H1 (cell line): ENCODE measurements around the gene SFT2D1. TPM values are rescaled to one million over a fixed set of nuclear protein-coding genes. Genes with fewer than 3 reads are reported as not detected.

Experiments used
- CTCF ChIA-PET: fragments of 300-600 bp; sonication (Branson Sonifier 250); formaldehyde crosslinking; loops from one replicate; lab custom pipeline; 2021; ENCODE audit not compliant: partially characterized antibody; lab: Charles Lee
- POLR2A ChIA-PET: fragments of 300-600 bp; sonication (Branson Sonifier 250); formaldehyde crosslinking; loops from one replicate; lab custom pipeline; 2021; ENCODE audit warnings: inconsistent platforms; ENCODE audit not compliant: partially characterized antibody; lab: Charles Lee
- DNase-seq, 2 experiments: peaks; one replicate each; pipeline versions ENCODE4 v3.0.0 to v3.0.0-alpha.2; 2010 to 2022; ENCODE audit warnings: low spot score in 2 of 2, low read depth in 1 of 2, mixed read lengths in 1 of 2
- FAIRE-seq: peaks from 2 replicates; lab custom pipeline; 2011; peaks lifted over from hg19 to GRCh38; lab: Jason Lieb, UNC
- H2AFZ ChIP-seq: 2 replicates; pipeline ENCODE4 v1.8.1; 2012; ENCODE audit warnings: low read length, inconsistent platforms
- H2AK5ac ChIP-seq: 2 replicates; pipeline ENCODE4 v1.6.1; 2013; ENCODE audit warnings: low read depth, low read length
- H2BK120ac ChIP-seq: replicated peaks from 2 replicates; pipeline ENCODE3; 2013; ENCODE audit warnings: low read depth, low read length, inconsistent platforms
- H2BK12ac ChIP-seq: 2 replicates; pipeline ENCODE4 v1.6.1; 2013; ENCODE audit warnings: low read depth, low read length
- H2BK15ac ChIP-seq: 2 replicates; pipeline ENCODE4 v1.6.1; 2013; ENCODE audit warnings: low read length
- H2BK20ac ChIP-seq: 2 replicates; pipeline ENCODE4 v1.6.1; 2013; ENCODE audit warnings: low read length
- H2BK5ac ChIP-seq: 2 replicates; pipeline ENCODE4 v1.6.1; 2013; ENCODE audit warnings: low read depth, low read length
- H3K14ac ChIP-seq: 2 replicates; pipeline ENCODE4 v1.6.1; 2013; ENCODE audit warnings: inconsistent platforms; ENCODE audit not compliant: insufficient read length
- H3K18ac ChIP-seq: 2 replicates; pipeline ENCODE4 v1.6.1; 2013; ENCODE audit warnings: low read length; ENCODE audit errors: extremely low read depth
- H3K23ac ChIP-seq: 2 replicates; pipeline ENCODE4 v1.6.1; 2013; ENCODE audit warnings: inconsistent platforms; ENCODE audit not compliant: insufficient read length
- H3K23me2 ChIP-seq: 2 replicates; pipeline ENCODE4 v1.6.1; 2013; ENCODE audit warnings: low read depth, low read length
- H3K27ac ChIP-seq: 2 replicates; pipeline ENCODE4 v1.6.1; 2011; ENCODE audit warnings: low read depth, low read length, inconsistent platforms
- H3K27me3 ChIP-seq, 4 experiments: replicated peaks in 1 of 4; 1 replicate in 1 of 4; 2 replicates in 3 of 4; pipeline versions ENCODE4 v1.6.1 to v1.8.1; 2011 to 2013; ENCODE audit warnings: low read length in 3 of 4, mild to moderate bottlenecking in 3 of 4, inconsistent platforms in 2 of 4, mixed read lengths in 2 of 4, moderate library complexity in 1 of 4; ENCODE audit not compliant: control insufficient read depth in 3 of 4, insufficient read depth in 3 of 4; ENCODE audit errors: extremely low read depth in 1 of 4
- H3K36me3 ChIP-seq, 4 experiments: 2 replicates each; pipeline versions ENCODE4 v1.6.1 to v1.8.1; 2011 to 2013; ENCODE audit warnings: mild to moderate bottlenecking in 4 of 4, low read length in 3 of 4, moderate library complexity in 2 of 4, control low read depth in 1 of 4, inconsistent platforms in 1 of 4; ENCODE audit not compliant: insufficient read depth in 4 of 4, control insufficient read depth in 2 of 4
- H3K4ac ChIP-seq: replicated peaks from 2 replicates; pipeline ENCODE3; 2013; ENCODE audit warnings: low read length, low read depth, mixed read lengths, inconsistent platforms; ENCODE audit not compliant: insufficient read length
- H3K4me1 ChIP-seq, 4 experiments: replicated peaks in 1 of 4; 1 replicate in 1 of 4; 2 replicates in 3 of 4; pipeline versions ENCODE4 v1.6.1 to v1.8.1; 2011 to 2013; ENCODE audit warnings: low read length in 3 of 4, inconsistent platforms in 2 of 4, mixed read lengths in 1 of 4; ENCODE audit not compliant: insufficient read depth in 4 of 4, control insufficient read depth in 3 of 4
- H3K4me2 ChIP-seq, 2 experiments: 2 replicates each; pipeline versions ENCODE4 v1.6.1 to v1.8.1; 2011 to 2013; ENCODE audit warnings: low read depth in 2 of 2, low read length in 2 of 2, control low read depth in 1 of 2, inconsistent platforms in 1 of 2, mild to moderate bottlenecking in 1 of 2; ENCODE audit not compliant: insufficient read depth in 1 of 2
- H3K4me3 ChIP-seq, 4 experiments: fragments of 200-600, 300-600 bp in 1 of 4; sonication (generic), shearing (Covaris generic), sonication (Bioruptor Twin) in 1 of 4; 2 replicates each; pipeline versions ENCODE4 v1.5.1 to v1.8.1; 2011 to 2016; ENCODE audit warnings: low read length in 4 of 4, low read depth in 3 of 4, control low read depth in 2 of 4, inconsistent platforms in 2 of 4, mild to moderate bottlenecking in 2 of 4, mixed read lengths in 1 of 4, moderate library complexity in 1 of 4; ENCODE audit not compliant: insufficient read depth in 2 of 4; ENCODE audit errors: extremely low read depth in 1 of 4
- H3K56ac ChIP-seq: replicated peaks from 2 replicates; pipeline ENCODE3; 2013; ENCODE audit warnings: low read depth, mild to moderate bottlenecking, mixed read lengths, low read length, inconsistent platforms; ENCODE audit not compliant: insufficient read length
- H3K79me1 ChIP-seq: 2 replicates; pipeline ENCODE4 v1.6.1; 2013; ENCODE audit warnings: low read depth, low read length, control low read depth
- H3K79me2 ChIP-seq, 2 experiments: 2 replicates each; pipeline versions ENCODE4 v1.6.1 to v1.8.1; 2012 to 2013; ENCODE audit warnings: low read length in 2 of 2, mild to moderate bottlenecking in 2 of 2, inconsistent platforms in 1 of 2; ENCODE audit not compliant: insufficient read depth in 2 of 2, control insufficient read depth in 1 of 2
- H3K9ac ChIP-seq, 4 experiments: replicated peaks in 1 of 4; 1 replicate in 1 of 4; 2 replicates in 3 of 4; pipeline versions ENCODE4 v1.6.1 to v1.8.1; 2011 to 2013; ENCODE audit warnings: low read depth in 3 of 4, low read length in 3 of 4, control low read depth in 2 of 4, mild to moderate bottlenecking in 2 of 4, moderate library complexity in 2 of 4, inconsistent platforms in 1 of 4; ENCODE audit errors: extremely low read depth in 1 of 4
- H3K9me3 ChIP-seq, 2 experiments: 2 replicates each; pipeline versions ENCODE4 v1.6.1 to v1.8.1; 2012 to 2013; ENCODE audit warnings: mild to moderate bottlenecking in 2 of 2, moderate library complexity in 2 of 2, control low read depth in 1 of 2, inconsistent platforms in 1 of 2, low read depth in 1 of 2, low read length in 1 of 2, mixed read lengths in 1 of 2; ENCODE audit not compliant: insufficient read depth in 2 of 2
- H4K20me1 ChIP-seq, 2 experiments: replicated peaks in 1 of 2; 2 replicates each; pipeline versions ENCODE3 to v1.8.1; 2011 to 2013; ENCODE audit warnings: inconsistent platforms in 2 of 2, low read length in 2 of 2, mild to moderate bottlenecking in 1 of 2; ENCODE audit not compliant: insufficient read depth in 2 of 2, control insufficient read depth in 1 of 2
- H4K5ac ChIP-seq: 2 replicates; pipeline ENCODE4 v1.6.1; 2013; ENCODE audit warnings: low read length, low read depth, mixed read lengths, inconsistent platforms; ENCODE audit not compliant: insufficient read length
- H4K8ac ChIP-seq: 2 replicates; pipeline ENCODE4 v1.8.0; 2013; ENCODE audit warnings: mild to moderate bottlenecking, moderate library complexity, low read length, inconsistent platforms; ENCODE audit not compliant: insufficient read depth; ENCODE audit errors: extremely low read depth
- H4K91ac ChIP-seq: replicated peaks from 2 replicates; pipeline ENCODE3; 2013; ENCODE audit warnings: low read length, mixed read lengths, inconsistent platforms; ENCODE audit not compliant: insufficient read length
- CREB1 ChIP-seq: IDR thresholded peaks from 2 replicates; pipeline ENCODE4 v1.6.1; 2012; ENCODE audit warnings: inconsistent platforms
- JUN ChIP-seq: IDR thresholded peaks from 2 replicates; pipeline ENCODE4 v1.6.1; 2011; ENCODE audit warnings: low read depth, mild to moderate bottlenecking, improper control_type of control experiment, low read length
- PHF8 ChIP-seq: fragments of 200-600 bp; sonication (generic); conservative IDR thresholded peaks from 2 replicates; pipeline ENCODE4 v1.7.1; 2012; ENCODE audit warnings: low read depth, mild to moderate bottlenecking, inconsistent platforms, low read length, moderate library complexity
- RAD21 ChIP-seq, 2 experiments: IDR thresholded peaks in 1 of 2; conservative IDR thresholded peaks in 1 of 2; 2 replicates each; pipeline ENCODE4 v1.6.1; 2011; ENCODE audit warnings: low read depth in 2 of 2, low read length in 2 of 2, improper control_type of control experiment in 1 of 2, inconsistent platforms in 1 of 2, mild to moderate bottlenecking in 1 of 2, moderate library complexity in 1 of 2
- SP4 ChIP-seq: IDR thresholded peaks from 2 replicates; pipeline ENCODE4 v1.6.1; 2012; ENCODE audit warnings: low read length, inconsistent platforms
- SUZ12 ChIP-seq: fragments of 200-600 bp; sonication (generic); IDR thresholded peaks from 2 replicates; pipeline ENCODE4 v1.6.1; 2012; ENCODE audit warnings: mild to moderate bottlenecking, inconsistent platforms, low read length, moderate library complexity, mixed read lengths
- TAF7 ChIP-seq: optimal IDR thresholded peaks from 2 replicates; pipeline ENCODE3; 2011; ENCODE audit warnings: low read depth, mild to moderate bottlenecking, inconsistent platforms, low read length, moderate library complexity, borderline replicate concordance
- WGBS, 2 experiments: shearing (Covaris generic) in 1 of 2; methylation state at CpG; one replicate each; pipeline versions ENCODE4 v1.1.6 to v1.1.7; 2013 to 2015; ENCODE audit warnings: low lambda C conversion rate in 2 of 2, mixed read lengths in 2 of 2, inconsistent platforms in 1 of 2, low coverage in 1 of 2, missing lambda C conversion rate in 1 of 2; ENCODE audit not compliant: insufficient replicate concordance in 2 of 2, insufficient coverage in 1 of 2, insufficient read length in 1 of 2; ENCODE audit errors: extremely low coverage in 1 of 2, missing lambda C conversion rate in 1 of 2; 5-methylcytosine and 5-hydroxymethylcytosine counted together
- polyA plus RNA-seq, 7 experiments: library from polyadenylated mRNA; depleted of rRNA in 3 of 7; stranded (reverse) in 5 of 7; unstranded in 2 of 7; fragments of >200 nt in 5 of 7; fragments of 200-250 nt in 2 of 7; gene quantifications; 1 replicate in 5 of 7; 2 replicates in 1 of 7; 4 replicates in 1 of 7; pipeline versions ENCODE4 v1.2.1 to v1.2.3, GENCODE V29; 2011 to 2013; ENCODE audit warnings: missing spikeins in 2 of 7, mixed read lengths in 2 of 7
- total RNA-seq: library from RNA; stranded (reverse); fragmentation: NEBNext Ultra II Directional; extraction: Animal tissue kit (Norgen Biotek cat#: 25700); gene quantifications from 2 replicates; pipeline ENCODE4 v1.2.1, GENCODE V29; 2021

Gene SFT2D1
- total and polyA plus RNA-seq, 2 of the 8 experiments (the other 6 are each of a cell fraction or from before 2014, with no cell fraction given): 52.3 to 76.1 TPM

- H3K4me3 ChIP-seq: no peak overlapping the region
- H3K9ac ChIP-seq: no peak overlapping the region
- no peak overlapping the region for H2BK15ac ChIP-seq
- H3K79me1 ChIP-seq: peaks cover 26% of the 10 kb centered on the region
- no peak overlapping the region for H2BK5ac ChIP-seq
- H3K14ac ChIP-seq: no peak overlapping the region
- H4K20me1 ChIP-seq: peaks cover 24 to 29% of the 10 kb centered on the region in 2 experiments
- POLR2A ChIA-PET: interaction anchor here (1.4 to 2.2 kb wide), 2 partner anchors 7 to 9 kb away, joined by 4 to 6 read pairs; partner anchors contain the start of gene SFT2D1
- peaks cover 19 to 99% of the 10 kb centered on the region in 2 experiments for H3K79me2 ChIP-seq
- H2BK12ac ChIP-seq: no peak overlapping the region
- H3K56ac ChIP-seq: no peak overlapping the region
- H2AFZ ChIP-seq: no peak overlapping the region
- H4K5ac ChIP-seq: no peak overlapping the region
- FAIRE-seq (no peak), DNase-seq (no peak)
- H3K23me2 ChIP-seq: no peaks in the 10 kb centered on the region
- CTCF ChIA-PET: interaction anchor here (1.3 to 1.4 kb wide), 2 partner anchors 46 to 64 kb away, joined by 3 to 4 read pairs; no protein-coding TSS in a partner anchor
- H4K8ac ChIP-seq: no peak overlapping the region
- no peak overlapping the region for H4K91ac ChIP-seq
- no peaks in the 10 kb centered on the region for H3K9me3 ChIP-seq
- no peak overlapping the region; the same call in 1 of the 2 replicates for H2AK5ac ChIP-seq
- no peak overlapping the region for H3K23ac ChIP-seq
- 91% methylated on average over 8 of the region's 8 CpGs; no CpG with 5 or more reads in 1 of the 2 experiments for WGBS, 2 experiments
- H3K27ac ChIP-seq: no peak overlapping the region
- no peak overlapping the region for H3K4me2 ChIP-seq
- no peak overlapping the region for H3K18ac ChIP-seq
- no peak overlapping the region for H2BK120ac ChIP-seq
- no peaks in the 10 kb centered on the region for H3K27me3 ChIP-seq
- H3K4ac ChIP-seq: no peak overlapping the region
- no peak overlapping the region for H2BK20ac ChIP-seq
- peaks cover 3 to 21% (median 4%) of the 10 kb centered on the region in 4 experiments; a peak in 3 of 8 replicates for H3K36me3 ChIP-seq
- peaks cover 0 to 8% (median 2%) of the 10 kb centered on the region in 4 experiments; a peak in 2 of 7 replicates for H3K4me1 ChIP-seq
- no peak for TF ChIP-seq SP4
- TF ChIP-seq JUN: no peak
- TF ChIP-seq TAF7: no peak
- TF ChIP-seq PHF8: no peak
- TF ChIP-seq SUZ12: no peak
- no peak for TF ChIP-seq CREB1
- TF ChIP-seq RAD21 (IDR thresholded peaks at IDR 0.05 in 1 of 2, conservative IDR thresholded peaks at IDR 0.05 in 1 of 2; ENCODE audit: low read depth in 2 of 2, low read length in 2 of 2): no peak
Measured at GRCh38 chr6:166334878-166335277, 7.5 kb downstream of the SFT2D1 start.
